Panc1 (cell line): ENCODE measurements around the gene NR2E1. TPM values are rescaled to one million over a fixed set of nuclear protein-coding genes. Genes with fewer than 3 reads are reported as not detected.
A peak's percentile ranks its signal among the peaks of the same experiment; 100 is the strongest.

Experiments
- ATAC-seq: fragments of 200-7000 bp; cut with Tn5 transposase; 2 replicates; pipeline ENCODE4 v1.9.1; 2020; ENCODE audit warnings: mild to moderate bottlenecking, moderate library complexity
- BruUV-seq: library from RNA; stranded (reverse); fragments of 400-500 nt; replicated peaks from 2 replicates; lab custom pipeline; 2021; lab: Mats Ljungman, UMichigan
- CTCF ChIA-PET: fragments of 300-600 bp; sonication (Branson Sonifier 250); formaldehyde crosslinking; loops from one replicate; lab custom pipeline; 2022; ENCODE audit warnings: antibody characterized with exemption; lab: Charles Lee
- POLR2A ChIA-PET: fragments of 300-600 bp; sonication (Branson Sonifier 250); formaldehyde crosslinking; loops from one replicate; lab custom pipeline; 2022; ENCODE audit warnings: antibody characterized with exemption; lab: Charles Lee
- DNase-seq: peaks from one replicate; pipeline ENCODE4 v3.0.0-alpha.2; 2010; ENCODE audit warnings: low read depth, low spot score
- H3K27ac ChIP-seq: 2 replicates; pipeline ENCODE4 v1.5.1; 2011; ENCODE audit warnings: mild to moderate bottlenecking, low read length, inconsistent platforms
- H3K27me3 ChIP-seq: fragments of 200-500 bp; sonication (Bioruptor generic); 2 replicates; pipeline ENCODE4 v1.6.0; 2014; ENCODE audit warnings: low read length, inconsistent platforms; ENCODE audit not compliant: control insufficient read depth, insufficient read depth
- H3K36me3 ChIP-seq: fragments of 200-500 bp; sonication (Bioruptor generic); 2 replicates; pipeline ENCODE4 v1.5.1; 2014; ENCODE audit warnings: inconsistent platforms, mild to moderate bottlenecking, low read length, moderate library complexity; ENCODE audit not compliant: control insufficient read depth, insufficient read depth
- H3K4me1 ChIP-seq: 2 replicates; pipeline ENCODE4 v1.5.1; 2011; ENCODE audit warnings: inconsistent platforms, mild to moderate bottlenecking, low read length, moderate library complexity; ENCODE audit not compliant: control insufficient read depth, insufficient read depth
- H3K4me3 ChIP-seq, 2 experiments: 2 replicates each; pipeline ENCODE4 v1.5.1; 2011 to 2012; ENCODE audit warnings: low read depth in 2 of 2, low read length in 2 of 2, mild to moderate bottlenecking in 2 of 2, inconsistent platforms in 1 of 2, moderate library complexity in 1 of 2
- H3K9me3 ChIP-seq: fragments of 200-500 bp; sonication (Bioruptor generic); 2 replicates; pipeline ENCODE4 v1.5.1; 2014; ENCODE audit warnings: low read depth, mild to moderate bottlenecking, inconsistent platforms, low read length, moderate library complexity; ENCODE audit not compliant: control insufficient read depth, insufficient read depth
- POLR2AphosphoS5 ChIP-seq: IDR thresholded peaks from 2 replicates; pipeline ENCODE4 v1.6.1; 2012; ENCODE audit warnings: mild to moderate bottlenecking, low read depth, low read length, moderate library complexity
- SIN3A ChIP-seq: IDR thresholded peaks from 2 replicates; pipeline ENCODE4 v1.6.1; 2012; ENCODE audit warnings: low read depth, mild to moderate bottlenecking, low read length, moderate library complexity, borderline replicate concordance; ENCODE audit not compliant: insufficient read depth
- TCF7L2 ChIP-seq: IDR thresholded peaks from 2 replicates; pipeline ENCODE4 v1.6.1; 2011; ENCODE audit warnings: mild to moderate bottlenecking, low read depth, low read length, inconsistent platforms
- in situ Hi-C: cut with HindIII; loops from 2 replicates; pipeline ENCODE4 v1.10.0; 2016; ENCODE audit warnings: low sequenced_read_pairs, low pct_unique_long_range_greater_than_20kb
- intact Hi-C: fragments of 100-400 bp; cut with micrococcal nuclease; formaldehyde crosslinking; loops from one replicate; pipeline ENCODE4 v1.10.0; 2022; ENCODE audit not compliant: unreplicated experiment
- total RNA-seq: library from RNA; stranded (reverse); gene quantifications from one replicate; pipeline ENCODE4 v1.2.1, GENCODE V29; 2021; ENCODE audit not compliant: unreplicated experiment
- TF ChIP-seq, protein P1 (sequence below), 2 experiments: IDR thresholded peaks; 2 replicates each; pipeline ENCODE4 v1.6.1; 2011 to 2012; ENCODE audit warnings: low read depth in 2 of 2, control low read depth in 1 of 2, low read length in 1 of 2, mild to moderate bottlenecking in 1 of 2, moderate library complexity in 1 of 2; ENCODE audit not compliant: insufficient read depth in 1 of 2
- TF ChIP-seq, protein P2 (sequence below): fragments of 450-650 bp; IDR thresholded peaks from 2 replicates; pipeline ENCODE4 v1.5.1; 2017; ENCODE audit warnings: mild to moderate bottlenecking

The NR2E1 gene
- total RNA-seq, 1 experiment from 2014 or later = 0.13 TPM

DNA sequence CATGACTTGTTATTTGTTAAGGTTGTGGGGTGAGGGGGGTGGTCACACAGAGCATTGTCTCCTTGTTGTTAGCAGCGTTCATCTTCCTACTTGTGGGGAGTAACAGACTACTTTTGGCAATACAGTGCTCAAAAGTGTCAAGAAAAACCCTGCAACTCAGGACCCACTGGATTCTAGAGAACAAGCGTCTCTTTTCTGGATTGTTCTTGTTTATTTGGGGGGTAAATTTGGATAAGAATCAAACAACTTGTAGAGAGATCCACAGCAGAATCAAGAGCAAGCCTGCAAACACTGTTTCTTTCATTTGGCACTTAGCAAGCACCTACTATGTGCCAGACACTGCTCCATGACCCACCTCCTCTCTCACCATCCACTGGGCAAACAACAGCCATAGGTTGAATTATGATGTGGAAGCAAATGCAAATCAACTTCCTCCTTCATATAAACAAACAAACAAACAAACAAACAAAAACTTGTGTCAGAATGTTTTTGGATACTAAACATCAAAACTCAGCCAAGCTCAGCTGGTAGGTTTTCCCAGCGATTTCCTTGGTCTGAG is 4.0 kb upstream of the NR2E1 start:
- ATAC-seq (no peak), DNase-seq (no peak)
- peaks cover 12% of the 10 kb centered on the region; the same call in 1 of the 2 replicates for H3K4me1 ChIP-seq
- no peak overlapping the region for H3K27ac ChIP-seq
- H3K36me3 ChIP-seq = no peaks in the 10 kb centered on the region; the same call in 1 of the 2 replicates
- CTCF ChIA-PET = no interaction called here
- BruUV-seq = no TSS peak
- POLR2A ChIA-PET = no interaction called here
- no peak overlapping the region for H3K4me3 ChIP-seq
- intact Hi-C loops (no loop called here), in situ Hi-C loops (no loop called here)
- H3K9me3 ChIP-seq = no peaks in the 10 kb centered on the region
- TF ChIP-seq, protein P1, sequence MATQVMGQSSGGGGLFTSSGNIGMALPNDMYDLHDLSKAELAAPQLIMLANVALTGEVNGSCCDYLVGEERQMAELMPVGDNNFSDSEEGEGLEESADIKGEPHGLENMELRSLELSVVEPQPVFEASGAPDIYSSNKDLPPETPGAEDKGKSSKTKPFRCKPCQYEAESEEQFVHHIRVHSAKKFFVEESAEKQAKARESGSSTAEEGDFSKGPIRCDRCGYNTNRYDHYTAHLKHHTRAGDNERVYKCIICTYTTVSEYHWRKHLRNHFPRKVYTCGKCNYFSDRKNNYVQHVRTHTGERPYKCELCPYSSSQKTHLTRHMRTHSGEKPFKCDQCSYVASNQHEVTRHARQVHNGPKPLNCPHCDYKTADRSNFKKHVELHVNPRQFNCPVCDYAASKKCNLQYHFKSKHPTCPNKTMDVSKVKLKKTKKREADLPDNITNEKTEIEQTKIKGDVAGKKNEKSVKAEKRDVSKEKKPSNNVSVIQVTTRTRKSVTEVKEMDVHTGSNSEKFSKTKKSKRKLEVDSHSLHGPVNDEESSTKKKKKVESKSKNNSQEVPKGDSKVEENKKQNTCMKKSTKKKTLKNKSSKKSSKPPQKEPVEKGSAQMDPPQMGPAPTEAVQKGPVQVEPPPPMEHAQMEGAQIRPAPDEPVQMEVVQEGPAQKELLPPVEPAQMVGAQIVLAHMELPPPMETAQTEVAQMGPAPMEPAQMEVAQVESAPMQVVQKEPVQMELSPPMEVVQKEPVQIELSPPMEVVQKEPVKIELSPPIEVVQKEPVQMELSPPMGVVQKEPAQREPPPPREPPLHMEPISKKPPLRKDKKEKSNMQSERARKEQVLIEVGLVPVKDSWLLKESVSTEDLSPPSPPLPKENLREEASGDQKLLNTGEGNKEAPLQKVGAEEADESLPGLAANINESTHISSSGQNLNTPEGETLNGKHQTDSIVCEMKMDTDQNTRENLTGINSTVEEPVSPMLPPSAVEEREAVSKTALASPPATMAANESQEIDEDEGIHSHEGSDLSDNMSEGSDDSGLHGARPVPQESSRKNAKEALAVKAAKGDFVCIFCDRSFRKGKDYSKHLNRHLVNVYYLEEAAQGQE (IDR thresholded peaks at IDR 0.05; ENCODE audit: insufficient read depth in 1 of 2, low read depth in 2 of 2, low read length in 1 of 2) = no peak
- TF ChIP-seq, protein P2, sequence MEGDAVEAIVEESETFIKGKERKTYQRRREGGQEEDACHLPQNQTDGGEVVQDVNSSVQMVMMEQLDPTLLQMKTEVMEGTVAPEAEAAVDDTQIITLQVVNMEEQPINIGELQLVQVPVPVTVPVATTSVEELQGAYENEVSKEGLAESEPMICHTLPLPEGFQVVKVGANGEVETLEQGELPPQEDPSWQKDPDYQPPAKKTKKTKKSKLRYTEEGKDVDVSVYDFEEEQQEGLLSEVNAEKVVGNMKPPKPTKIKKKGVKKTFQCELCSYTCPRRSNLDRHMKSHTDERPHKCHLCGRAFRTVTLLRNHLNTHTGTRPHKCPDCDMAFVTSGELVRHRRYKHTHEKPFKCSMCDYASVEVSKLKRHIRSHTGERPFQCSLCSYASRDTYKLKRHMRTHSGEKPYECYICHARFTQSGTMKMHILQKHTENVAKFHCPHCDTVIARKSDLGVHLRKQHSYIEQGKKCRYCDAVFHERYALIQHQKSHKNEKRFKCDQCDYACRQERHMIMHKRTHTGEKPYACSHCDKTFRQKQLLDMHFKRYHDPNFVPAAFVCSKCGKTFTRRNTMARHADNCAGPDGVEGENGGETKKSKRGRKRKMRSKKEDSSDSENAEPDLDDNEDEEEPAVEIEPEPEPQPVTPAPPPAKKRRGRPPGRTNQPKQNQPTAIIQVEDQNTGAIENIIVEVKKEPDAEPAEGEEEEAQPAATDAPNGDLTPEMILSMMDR = no peak
- no peak for TF ChIP-seq TCF7L2
- TF ChIP-seq POLR2AphosphoS5 = no peak
- no peak for TF ChIP-seq SIN3A
- peaks cover 76% of the 10 kb centered on the region for H3K27me3 ChIP-seq

DNA sequence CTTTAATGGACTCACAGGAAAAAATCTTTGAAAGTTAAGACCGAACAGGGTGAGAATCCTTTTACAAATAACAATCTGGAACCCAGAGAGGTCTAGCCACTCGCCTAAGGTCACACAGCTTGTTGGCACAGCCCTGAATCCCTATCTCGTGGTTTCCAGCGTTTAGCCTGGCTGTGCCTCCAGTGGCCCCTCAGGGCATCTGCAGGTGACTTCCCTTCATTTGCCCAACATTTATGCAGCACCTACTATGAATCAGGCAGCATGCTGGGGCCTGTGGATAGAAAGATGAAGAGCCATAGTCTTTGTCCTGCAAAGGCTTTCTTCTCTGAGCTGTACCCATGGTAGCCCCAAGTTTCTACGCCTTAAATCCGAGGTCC is 2.6 kb upstream of the NR2E1 start:
- Histone ChIP-seq H3K4me3 (no peak overlapping the region), H3K36me3 (no peaks in the 10 kb centered on the region; the same call in 1 of the 2 replicates), H3K4me1 (peaks cover 12% of the 10 kb centered on the region; the same call in 1 of the 2 replicates), H3K27ac (no peak overlapping the region), H3K9me3 (no peaks in the 10 kb centered on the region), H3K27me3 (peaks cover 69% of the 10 kb centered on the region)
- ATAC-seq (0 out of 2 replicates have a peak, but pooled peaks have one; percentile 36), DNase-seq (no peak)
- POLR2A ChIA-PET = no interaction called here
- TF ChIP-seq TCF7L2 = no peak
- no peak for TF ChIP-seq POLR2AphosphoS5
- TF ChIP-seq, protein P1 (IDR thresholded peaks at IDR 0.05; ENCODE audit: insufficient read depth in 1 of 2, low read depth in 2 of 2, low read length in 1 of 2) = no peak
- in situ Hi-C loops = no loop called here
- intact Hi-C loops = no loop called here
- no TSS peak for BruUV-seq
- CTCF ChIA-PET = no interaction called here
